Measurements from ENCODE around the gene CEP170B.

DNA sequence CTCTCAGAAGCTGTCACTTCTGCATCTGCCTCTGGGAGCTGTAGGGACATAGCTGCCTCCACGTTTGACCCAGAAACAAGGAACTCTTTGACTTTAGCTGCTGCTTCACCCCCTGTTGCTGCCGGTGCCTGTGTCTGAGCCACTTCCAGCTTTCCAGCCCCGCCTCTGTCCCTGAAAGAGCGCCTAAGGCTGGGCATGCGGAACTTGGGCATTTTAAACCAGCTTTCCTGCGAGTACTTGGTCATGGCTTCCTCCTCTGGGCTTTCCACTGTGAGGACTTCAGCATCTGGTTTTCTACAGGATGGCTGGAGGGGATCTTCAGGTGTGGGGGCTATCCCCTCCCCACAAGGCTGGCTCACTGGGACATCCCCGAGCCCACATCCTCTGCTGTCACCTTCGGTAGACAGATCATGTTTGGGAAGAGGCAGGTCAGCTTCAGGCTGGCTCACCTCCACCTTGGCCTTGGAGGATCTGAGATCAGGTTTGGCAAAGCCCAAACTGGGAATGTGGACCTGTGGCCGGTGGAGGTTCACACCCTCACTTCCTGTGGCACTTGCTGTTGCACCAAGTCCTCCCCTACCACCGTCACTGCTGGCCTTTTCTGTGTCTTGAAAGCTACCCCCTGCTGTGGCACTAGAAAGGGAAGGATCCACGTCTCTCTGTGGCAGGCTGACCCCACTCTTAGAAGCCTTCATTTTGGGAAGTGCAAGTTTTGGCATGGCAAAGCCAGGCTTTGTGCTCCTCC is 74.8 kb downstream of the CEP170B start:
- no peak for TF ChIP-seq CTCF (conservative IDR thresholded peaks at IDR 0.05; ENCODE audit: low read length)
- no peak for TF ChIP-seq EZH2phosphoT487 (IDR thresholded peaks at IDR 0.05; ENCODE audit: borderline replicate concordance)

Data from Loucy (cell line).